ENCODE measurements around the gene CDH20. TPM values are rescaled to one million over a fixed set of nuclear protein-coding genes. Genes with fewer than 3 reads are reported as not detected.

Gene CDH20
- total RNA-seq, 3 donors from 2014 or later, result not detected

GRCh38 chr18:61334951-61335683 lies 1.9 kb downstream of the CDH20 start:
- H3K9me3 ChIP-seq, result no peaks in the 10 kb centered on the region
- no peak overlapping the region for H3K4me3 ChIP-seq
- H3K4me1 ChIP-seq (ENCODE audit: low read depth), result peaks cover 8% of the 10 kb centered on the region
- ATAC-seq, result no peak
- peak in 1 of 3 donors; percentile 17 for DNase-seq
- TF ChIP-seq CTCF (IDR thresholded peaks at IDR 0.05), result no peak
- intact Hi-C loops (cut with DNase I, micrococcal nuclease), result no loop called here
- H3K36me3 ChIP-seq (ENCODE audit: low read depth), result no peaks in the 10 kb centered on the region

- no peak overlapping the region for H3K4me3 ChIP-seq
- DNase-seq (no peak), ATAC-seq (peak; percentile 31)
- H3K4me1 ChIP-seq (ENCODE audit: low read depth), result peaks cover 8% of the 10 kb centered on the region
- intact Hi-C loops (cut with DNase I, micrococcal nuclease), result no loop called here
- TF ChIP-seq CTCF (IDR thresholded peaks at IDR 0.05), result no peak
- H3K9me3 ChIP-seq, result no peaks in the 10 kb centered on the region
- H3K36me3 ChIP-seq (ENCODE audit: low read depth), result no peaks in the 10 kb centered on the region
Observed at GRCh38 chr18:61335684-61336555, 2.7 kb downstream of the CDH20 start.

- TF ChIP-seq CTCF (IDR thresholded peaks at IDR 0.05), result no peak
- Histone ChIP-seq H3K4me1 (ENCODE audit: low read depth) (peaks cover 8% of the 10 kb centered on the region), H3K4me3 (no peak overlapping the region), H3K36me3 (ENCODE audit: low read depth) (no peaks in the 10 kb centered on the region), H3K9me3 (no peaks in the 10 kb centered on the region)
- intact Hi-C loops (cut with DNase I, micrococcal nuclease), result no loop called here
- no peak for ATAC-seq
- DNase-seq, result no peak
Observed at GRCh38 chr18:61336766-61337165, 3.5 kb downstream of the CDH20 start.

DNA sequence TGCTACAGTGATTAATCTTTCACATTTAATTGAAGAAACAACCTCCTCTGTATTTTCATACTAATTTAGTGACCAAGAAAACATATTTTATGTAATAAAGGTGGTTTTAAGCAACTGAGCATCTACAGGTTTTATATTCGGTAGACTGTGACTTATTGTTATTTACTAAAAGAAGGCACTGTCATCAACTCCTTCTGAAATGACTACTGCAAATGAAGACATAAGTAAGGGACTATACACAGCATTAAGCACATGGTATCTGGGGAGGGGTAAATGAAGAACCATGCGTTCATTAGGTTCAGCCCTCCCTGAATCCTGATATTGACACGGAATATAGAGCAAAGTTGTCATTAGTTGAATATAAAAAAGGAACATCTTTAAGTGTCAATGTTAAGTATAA lies 4.3 kb downstream of the CDH20 start:
- TF ChIP-seq CTCF (IDR thresholded peaks at IDR 0.05), result no peak
- H3K36me3 ChIP-seq (ENCODE audit: low read depth), result no peaks in the 10 kb centered on the region
- DNase-seq, result no peak
- intact Hi-C loops (cut with DNase I, micrococcal nuclease), result no loop called here
- no peak overlapping the region for H3K4me3 ChIP-seq
- peaks cover 8% of the 10 kb centered on the region for H3K4me1 ChIP-seq (ENCODE audit: low read depth)
- no peaks in the 10 kb centered on the region for H3K9me3 ChIP-seq
- ATAC-seq, result no peak

DNA sequence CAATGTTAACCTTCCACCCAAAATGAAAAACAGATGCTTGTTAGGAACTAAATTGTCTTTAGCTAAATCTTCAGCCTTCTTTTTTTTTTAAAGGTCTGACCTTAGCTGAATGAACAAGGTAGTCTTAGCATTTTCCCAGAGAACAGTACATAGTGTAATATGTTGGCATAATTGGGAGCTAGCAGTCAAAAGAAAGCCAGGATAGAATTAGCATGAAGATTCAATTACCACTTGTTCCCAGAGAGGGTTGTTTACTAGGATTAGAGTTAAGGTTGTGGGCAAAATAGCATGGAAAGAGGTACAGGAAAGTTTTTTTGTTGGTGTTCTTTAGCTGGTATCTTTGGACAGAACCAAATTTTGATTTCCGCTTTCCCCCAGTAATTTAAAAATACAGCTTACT lies 6.9 kb downstream of the CDH20 start:
- TF ChIP-seq CTCF (IDR thresholded peaks at IDR 0.05), result no peak
- Histone ChIP-seq H3K36me3 (ENCODE audit: low read depth) (no peaks in the 10 kb centered on the region), H3K4me1 (ENCODE audit: low read depth) (no peaks in the 10 kb centered on the region), H3K9me3 (no peaks in the 10 kb centered on the region), H3K4me3 (no peak overlapping the region)
- ATAC-seq (no peak), DNase-seq (no peak)
- intact Hi-C loops (cut with DNase I, micrococcal nuclease), result no loop called here
